ENCODE data around the gene ANP32A. TPM values are rescaled to one million over a fixed set of nuclear protein-coding genes. Genes with fewer than 3 reads are reported as not detected.

The ANP32A gene
- total RNA-seq, 4 donors from 2014 or later: 35.5 to 60.4 (median 47.3) TPM

GRCh38 chr15:68819495-68820294 lies 1.0 kb downstream of the ANP32A start:
- DNase-seq (ENCODE audit: low spot score) (no peak), ATAC-seq (ENCODE audit: low FRiP score) (peak; percentile 4)
- no peak for TF ChIP-seq CTCF (IDR thresholded peaks at IDR 0.05)

GRCh38 chr15:68818769-68819494 lies 1.8 kb downstream of the ANP32A start:
- no peak for TF ChIP-seq CTCF (IDR thresholded peaks at IDR 0.05)
- no peak for ATAC-seq (ENCODE audit: low FRiP score)
- no peak for DNase-seq (ENCODE audit: low spot score)

GRCh38 chr15:68818066-68818768 lies 2.5 kb downstream of the ANP32A start:
- DNase-seq (ENCODE audit: low spot score) (no peak), ATAC-seq (ENCODE audit: low FRiP score) (no peak)
- TF ChIP-seq CTCF (IDR thresholded peaks at IDR 0.05): no peak

- DNase-seq (ENCODE audit: low spot score) (no peak), ATAC-seq (ENCODE audit: low FRiP score) (no peak)
- TF ChIP-seq CTCF (IDR thresholded peaks at IDR 0.05): no peak
Observed at GRCh38 chr15:68817304-68818065, 3.2 kb downstream of the ANP32A start.

GRCh38 chr15:68816795-68817303 lies 3.8 kb downstream of the ANP32A start:
- DNase-seq (ENCODE audit: low spot score) (no peak), ATAC-seq (ENCODE audit: low FRiP score) (no peak)
- TF ChIP-seq CTCF (IDR thresholded peaks at IDR 0.05): no peak

- no peak for ATAC-seq (ENCODE audit: low FRiP score)
Observed at GRCh38 chr15:68816158-68816557, 4.5 kb downstream of the ANP32A start.

More at GRCh38 chr15:68816158-68816557, 4.5 kb downstream of the ANP32A start:
- TF ChIP-seq CTCF (IDR thresholded peaks at IDR 0.05): no peak
- DNase-seq (ENCODE audit: low spot score): no peak

Data from omental fat pad (tissue), 4 donors.